A172 (cell line): ENCODE data around the gene PCDHA3. TPM values are rescaled to one million over a fixed set of nuclear protein-coding genes. Genes with fewer than 3 reads are reported as not detected.
"Not testable (repeated sequence)": the region's sequence is repeated elsewhere in the genome, so short reads cannot be mapped to it uniquely, and the experiment has no call there.

ENCODE experiments used
- DNase-seq: peaks from one replicate; pipeline ENCODE4 v3.0.0-alpha.2; 2015; ENCODE audit warnings: low spot score
- total RNA-seq: library from RNA; depleted of rRNA; stranded (reverse); fragments of >200 nt; shearing (Covaris generic); gene quantifications from 2 replicates; pipeline ENCODE4 v1.2.3, GENCODE V29; 2014

The PCDHA3 gene
- total RNA-seq, 1 experiment from 2014 or later, result 2.9 TPM

DNA sequence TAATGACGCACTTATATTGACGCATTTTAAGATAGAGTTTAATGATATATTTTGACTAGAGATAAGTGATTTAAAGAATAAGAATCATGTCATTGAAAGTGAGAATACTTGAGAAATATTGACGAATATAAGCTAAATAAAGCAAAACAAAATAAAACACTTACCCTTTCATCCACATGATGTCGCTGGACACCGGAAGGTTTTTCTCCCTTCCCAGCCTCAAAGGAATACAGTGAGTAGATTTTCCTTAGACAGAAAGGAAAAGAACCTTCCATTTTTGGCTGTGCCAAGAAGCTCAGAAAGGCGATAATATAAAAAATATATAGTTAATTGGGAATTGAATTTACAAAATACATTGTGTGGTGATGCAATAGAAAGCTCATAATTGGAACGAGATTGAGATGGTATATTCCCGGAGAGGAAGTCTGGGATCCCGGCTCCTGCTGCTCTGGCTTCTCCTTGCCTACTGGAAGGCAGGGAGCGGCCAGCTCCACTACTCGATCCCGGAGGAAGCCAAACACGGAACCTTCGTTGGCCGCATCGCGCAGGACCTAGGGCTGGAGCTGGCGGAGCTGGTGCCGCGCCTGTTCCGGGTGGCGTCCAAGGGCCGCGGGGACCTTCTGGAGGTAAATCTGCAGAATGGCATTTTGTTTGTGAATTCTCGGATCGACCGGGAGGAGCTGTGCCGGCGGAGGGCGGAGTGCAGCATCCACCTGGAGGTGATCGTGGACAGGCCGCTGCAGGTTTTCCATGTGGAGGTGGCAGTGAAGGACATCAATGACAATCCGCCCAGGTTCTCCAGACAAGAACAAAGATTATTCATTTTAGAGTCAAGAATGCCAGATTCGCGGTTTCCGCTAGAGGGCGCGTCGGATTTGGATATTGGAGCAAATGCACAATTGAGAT lies 20.8 kb downstream of the PCDHA3 start, which contains the start of gene PCDHA5:
PCDHA5 (plus strand) TSS at position 239 of the 906 bp plus-strand sequence.
- no peak for DNase-seq

DNA sequence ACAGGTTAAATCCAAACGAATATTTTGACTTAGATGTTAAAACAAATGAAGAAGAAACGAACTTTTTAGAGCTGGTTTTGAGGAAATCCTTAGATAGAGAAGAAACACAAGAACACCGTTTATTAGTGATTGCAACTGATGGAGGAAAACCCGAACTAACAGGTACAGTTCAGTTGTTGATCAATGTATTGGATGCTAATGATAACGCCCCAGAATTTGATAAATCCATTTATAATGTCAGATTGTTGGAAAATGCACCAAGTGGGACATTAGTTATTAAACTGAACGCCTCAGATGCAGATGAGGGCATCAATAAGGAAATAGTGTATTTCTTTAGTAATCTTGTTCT lies 21.4 kb downstream of the PCDHA3 start:
- no peak for DNase-seq

DNA sequence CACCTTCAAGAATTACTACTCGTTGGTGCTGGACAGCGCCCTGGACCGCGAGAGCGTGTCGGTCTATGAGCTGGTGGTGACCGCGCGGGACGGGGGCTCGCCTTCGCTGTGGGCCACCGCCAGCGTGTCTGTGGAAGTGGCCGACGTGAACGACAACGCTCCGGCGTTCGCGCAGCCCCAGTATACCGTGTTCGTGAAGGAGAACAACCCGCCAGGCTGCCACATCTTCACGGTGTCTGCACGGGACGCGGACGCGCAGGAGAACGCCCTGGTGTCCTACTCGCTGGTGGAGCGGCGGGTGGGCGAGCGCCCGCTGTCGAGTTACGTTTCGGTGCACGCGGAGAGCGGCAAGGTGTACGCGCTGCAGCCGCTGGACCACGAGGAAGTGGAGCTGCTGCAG lies 22.1 kb downstream of the PCDHA3 start:
- DNase-seq, result not testable (repeated sequence)

DNA sequence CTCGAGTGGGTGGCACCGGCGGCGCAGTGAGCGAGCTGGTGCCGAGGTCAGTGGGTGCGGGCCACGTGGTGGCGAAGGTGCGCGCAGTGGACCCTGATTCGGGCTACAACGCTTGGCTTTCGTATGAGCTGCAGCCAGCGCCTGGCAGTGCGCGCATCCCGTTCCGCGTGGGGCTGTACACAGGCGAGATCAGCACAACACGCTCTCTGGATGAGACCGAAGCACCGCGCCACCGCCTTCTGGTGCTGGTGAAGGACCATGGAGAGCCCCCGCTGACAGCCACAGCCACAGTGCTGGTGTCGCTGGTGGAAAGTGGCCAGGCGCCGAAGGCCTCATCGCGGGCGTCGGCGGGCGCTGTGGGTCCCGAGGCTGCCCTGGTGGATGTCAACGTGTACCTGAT lies 22.6 kb downstream of the PCDHA3 start:
- no peak for DNase-seq

DNA sequence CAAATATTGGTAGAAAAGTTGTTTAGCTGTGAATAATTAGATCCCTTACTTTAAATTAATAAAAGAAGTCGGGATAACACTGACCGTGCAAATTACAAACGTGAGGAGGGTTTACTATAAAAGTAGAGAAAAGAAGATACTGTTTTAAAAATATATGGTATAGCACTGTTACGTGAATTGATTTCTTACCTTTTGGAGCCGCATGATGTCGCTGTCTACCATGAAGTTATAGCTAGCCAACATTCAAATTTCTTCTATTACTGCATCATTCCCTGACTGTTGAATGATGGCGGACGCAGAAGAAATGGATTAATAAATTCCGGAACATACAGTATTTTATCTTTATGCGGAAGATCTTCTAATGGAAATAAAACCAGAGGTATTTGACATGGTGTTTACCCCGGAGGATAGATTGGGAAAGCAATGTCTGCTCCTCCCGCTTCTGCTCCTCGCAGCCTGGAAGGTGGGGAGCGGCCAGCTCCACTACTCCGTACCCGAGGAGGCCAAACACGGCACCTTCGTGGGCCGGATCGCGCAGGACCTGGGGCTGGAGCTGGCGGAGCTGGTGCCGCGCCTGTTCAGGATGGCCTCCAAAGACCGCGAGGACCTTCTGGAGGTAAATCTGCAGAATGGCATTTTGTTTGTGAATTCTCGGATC lies 27.0 kb downstream of the PCDHA3 start, which contains the start of gene PCDHA6:
PCDHA6 (plus strand) TSS at position 257 of the 658 bp plus-strand sequence; CDS start at position 389, 132 bp downstream.
- DNase-seq, result no peak

DNA sequence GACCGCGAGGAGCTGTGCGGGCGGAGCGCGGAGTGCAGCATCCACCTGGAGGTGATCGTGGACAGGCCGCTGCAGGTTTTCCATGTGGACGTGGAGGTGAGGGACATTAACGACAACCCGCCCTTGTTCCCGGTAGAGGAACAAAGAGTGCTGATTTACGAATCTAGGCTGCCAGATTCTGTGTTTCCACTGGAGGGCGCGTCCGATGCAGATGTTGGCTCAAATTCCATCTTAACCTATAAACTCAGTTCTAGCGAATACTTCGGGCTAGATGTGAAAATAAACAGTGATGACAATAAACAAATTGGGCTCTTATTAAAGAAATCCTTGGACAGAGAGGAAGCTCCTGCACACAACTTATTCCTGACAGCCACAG lies 27.5 kb downstream of the PCDHA3 start:
- no peak for DNase-seq

DNA sequence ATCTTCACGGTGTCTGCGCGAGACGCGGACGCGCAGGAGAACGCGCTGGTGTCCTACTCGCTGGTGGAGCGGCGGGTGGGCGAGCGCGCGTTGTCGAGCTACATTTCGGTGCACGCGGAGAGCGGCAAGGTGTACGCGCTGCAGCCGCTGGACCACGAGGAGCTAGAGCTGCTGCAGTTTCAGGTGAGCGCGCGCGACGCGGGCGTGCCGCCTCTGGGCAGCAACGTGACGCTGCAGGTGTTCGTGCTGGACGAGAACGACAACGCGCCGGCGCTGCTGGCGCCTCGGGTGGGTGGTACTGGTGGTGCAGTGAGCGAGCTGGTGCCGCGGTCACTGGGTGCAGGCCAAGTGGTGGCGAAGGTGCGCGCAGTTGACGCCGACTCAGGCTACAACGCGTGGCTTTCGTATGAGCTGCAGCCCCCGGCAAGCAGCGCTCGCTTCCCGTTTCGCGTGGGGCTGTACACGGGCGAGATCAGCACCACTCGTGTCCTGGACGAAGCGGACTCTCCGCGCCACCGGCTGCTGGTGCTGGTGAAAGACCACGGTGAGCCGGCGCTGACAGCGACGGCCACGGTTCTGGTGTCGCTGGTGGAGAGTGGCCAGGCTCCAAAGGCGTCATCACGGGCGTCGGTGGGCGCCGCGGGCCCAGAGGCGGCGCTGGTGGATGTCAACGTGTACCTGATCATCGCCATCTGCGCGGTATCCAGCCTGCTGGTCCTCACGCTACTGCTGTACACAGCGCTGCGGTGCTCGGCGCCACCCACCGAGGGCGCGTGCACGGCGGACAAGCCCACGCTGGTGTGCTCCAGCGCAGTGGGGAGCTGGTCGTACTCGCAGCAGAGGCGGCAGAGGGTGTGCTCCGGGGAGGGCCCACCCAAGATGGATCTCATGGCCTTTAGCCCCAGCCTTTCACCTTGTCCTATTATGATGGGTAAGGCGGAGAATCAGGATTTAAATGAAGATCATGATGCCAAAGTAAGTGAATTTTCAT lies 28.9 kb downstream of the PCDHA3 start:
- not testable (repeated sequence) for DNase-seq

DNA sequence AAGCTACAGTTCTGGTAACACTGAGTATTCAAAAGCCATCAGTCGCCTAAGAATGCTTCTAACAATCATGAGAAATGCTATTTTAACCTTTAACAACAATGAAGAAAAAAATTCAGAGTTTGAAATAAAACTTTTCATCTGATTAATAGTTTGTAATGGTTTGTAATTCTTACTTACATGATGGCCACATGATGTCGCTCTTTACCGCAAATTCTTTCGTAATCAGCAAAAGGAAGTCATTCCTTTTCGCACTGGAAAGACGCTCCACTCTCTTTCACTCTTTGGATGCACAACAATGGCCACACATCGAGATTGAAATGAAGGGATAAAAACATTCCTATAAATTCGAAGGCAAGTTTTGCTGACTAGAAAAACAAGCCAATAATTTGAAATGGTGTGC lies 33.1 kb downstream of the PCDHA3 start, which contains the start of gene PCDHA7:
PCDHA7 (plus strand) TSS at position 277 of the 400 bp plus-strand sequence; CDS start at position 392, 115 bp downstream.
- peak; percentile 8 for DNase-seq

DNA sequence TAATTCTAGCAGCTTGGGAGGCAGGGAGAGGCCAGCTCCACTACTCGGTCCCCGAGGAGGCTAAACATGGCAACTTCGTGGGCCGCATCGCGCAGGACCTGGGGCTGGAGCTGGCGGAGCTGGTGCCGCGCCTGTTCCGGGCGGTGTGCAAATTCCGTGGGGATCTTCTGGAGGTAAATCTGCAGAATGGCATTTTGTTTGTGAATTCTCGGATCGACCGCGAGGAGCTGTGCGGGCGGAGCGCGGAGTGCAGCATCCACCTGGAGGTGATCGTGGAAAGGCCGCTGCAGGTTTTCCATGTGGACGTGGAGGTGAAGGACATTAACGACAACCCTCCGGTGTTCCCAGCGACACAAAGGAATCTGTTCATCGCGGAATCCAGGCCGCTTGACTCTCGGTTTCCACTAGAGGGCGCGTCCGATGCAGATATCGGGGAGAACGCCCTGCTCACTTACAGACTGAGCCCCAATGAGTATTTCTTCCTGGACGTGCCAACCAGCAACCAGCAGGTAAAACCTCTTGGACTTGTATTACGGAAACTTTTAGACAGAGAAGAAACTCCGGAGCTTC lies 33.7 kb downstream of the PCDHA3 start:
- not testable (repeated sequence) for DNase-seq

DNA sequence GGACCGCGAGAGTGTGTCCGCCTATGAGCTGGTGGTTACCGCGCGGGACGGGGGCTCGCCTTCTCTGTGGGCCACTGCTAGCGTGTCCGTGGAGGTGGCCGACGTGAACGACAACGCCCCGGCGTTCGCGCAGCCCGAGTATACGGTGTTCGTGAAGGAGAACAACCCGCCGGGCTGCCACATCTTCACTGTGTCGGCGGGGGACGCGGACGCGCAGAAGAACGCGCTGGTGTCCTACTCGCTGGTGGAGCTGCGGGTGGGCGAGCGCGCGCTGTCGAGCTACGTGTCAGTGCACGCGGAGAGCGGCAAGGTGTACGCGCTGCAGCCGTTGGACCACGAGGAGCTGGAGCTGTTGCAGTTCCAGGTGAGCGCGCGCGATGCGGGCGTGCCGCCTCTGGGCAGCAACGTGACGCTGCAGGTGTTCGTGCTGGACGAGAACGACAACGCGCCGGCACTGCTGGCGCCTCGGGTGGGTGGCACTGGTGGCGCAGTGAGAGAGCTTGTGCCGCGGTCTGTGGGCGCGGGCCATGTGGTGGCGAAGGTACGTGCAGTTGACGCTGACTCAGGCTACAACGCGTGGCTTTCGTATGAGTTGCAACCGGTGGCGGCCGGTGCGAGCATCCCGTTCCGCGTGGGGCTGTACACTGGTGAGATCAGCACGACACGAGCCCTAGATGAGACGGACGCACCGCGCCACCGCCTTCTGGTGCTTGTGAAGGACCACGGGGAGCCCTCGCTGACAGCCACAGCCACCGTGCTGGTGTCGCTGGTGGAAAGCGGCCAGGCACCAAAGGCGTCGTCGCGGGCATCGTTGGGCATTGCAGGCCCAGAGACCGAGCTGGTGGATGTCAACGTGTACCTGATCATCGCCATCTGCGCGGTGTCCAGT lies 35.0 kb downstream of the PCDHA3 start:
- no peak for DNase-seq

DNA sequence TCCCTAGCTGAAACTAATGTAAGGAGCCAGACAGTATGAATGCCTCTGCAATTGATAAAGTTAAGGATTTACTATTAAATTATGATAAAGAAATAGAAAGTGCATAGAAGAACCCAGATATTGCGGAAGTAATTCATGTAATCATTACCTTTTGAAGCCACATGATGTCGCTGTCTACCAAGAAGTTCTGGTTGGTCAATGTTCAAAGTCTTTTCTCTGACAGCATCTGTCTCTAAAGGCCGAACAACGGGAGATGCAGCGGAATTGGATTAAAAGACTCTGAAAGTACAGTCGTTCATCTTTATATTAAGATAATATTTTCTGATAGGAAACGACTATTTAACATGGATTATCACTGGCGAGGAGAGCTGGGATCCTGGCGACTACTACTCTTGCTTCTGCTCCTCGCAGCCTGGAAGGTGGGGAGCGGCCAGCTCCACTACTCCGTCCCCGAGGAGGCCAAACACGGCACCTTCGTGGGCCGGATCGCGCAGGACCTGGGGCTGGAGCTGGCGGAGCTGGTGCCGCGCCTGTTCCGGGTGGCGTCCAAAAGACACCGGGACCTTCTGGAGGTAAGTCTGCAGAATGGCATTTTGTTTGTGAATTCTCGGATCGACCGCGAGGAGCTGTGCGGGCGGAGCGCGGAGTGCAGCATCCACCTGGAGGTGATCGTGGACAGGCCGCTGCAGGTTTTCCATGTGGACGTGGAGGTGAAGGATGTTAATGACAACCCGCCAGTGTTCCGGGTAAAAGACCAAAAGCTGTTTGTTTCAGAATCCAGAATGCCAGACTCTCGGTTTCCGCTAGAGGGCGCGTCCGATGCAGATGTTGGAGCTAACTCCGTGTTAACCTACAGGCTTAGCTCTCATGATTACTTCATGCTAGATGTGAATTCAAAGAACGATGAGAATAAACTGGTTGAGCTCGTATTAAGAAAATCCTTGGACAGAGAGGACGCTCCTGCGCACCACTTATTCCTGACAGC lies 40.4 kb downstream of the PCDHA3 start, which contains the start of gene PCDHA8:
PCDHA8 (plus strand) TSS at position 210 of the 985 bp plus-strand sequence; CDS start at position 345, 135 bp downstream.
- peak; percentile 37 for DNase-seq

DNA sequence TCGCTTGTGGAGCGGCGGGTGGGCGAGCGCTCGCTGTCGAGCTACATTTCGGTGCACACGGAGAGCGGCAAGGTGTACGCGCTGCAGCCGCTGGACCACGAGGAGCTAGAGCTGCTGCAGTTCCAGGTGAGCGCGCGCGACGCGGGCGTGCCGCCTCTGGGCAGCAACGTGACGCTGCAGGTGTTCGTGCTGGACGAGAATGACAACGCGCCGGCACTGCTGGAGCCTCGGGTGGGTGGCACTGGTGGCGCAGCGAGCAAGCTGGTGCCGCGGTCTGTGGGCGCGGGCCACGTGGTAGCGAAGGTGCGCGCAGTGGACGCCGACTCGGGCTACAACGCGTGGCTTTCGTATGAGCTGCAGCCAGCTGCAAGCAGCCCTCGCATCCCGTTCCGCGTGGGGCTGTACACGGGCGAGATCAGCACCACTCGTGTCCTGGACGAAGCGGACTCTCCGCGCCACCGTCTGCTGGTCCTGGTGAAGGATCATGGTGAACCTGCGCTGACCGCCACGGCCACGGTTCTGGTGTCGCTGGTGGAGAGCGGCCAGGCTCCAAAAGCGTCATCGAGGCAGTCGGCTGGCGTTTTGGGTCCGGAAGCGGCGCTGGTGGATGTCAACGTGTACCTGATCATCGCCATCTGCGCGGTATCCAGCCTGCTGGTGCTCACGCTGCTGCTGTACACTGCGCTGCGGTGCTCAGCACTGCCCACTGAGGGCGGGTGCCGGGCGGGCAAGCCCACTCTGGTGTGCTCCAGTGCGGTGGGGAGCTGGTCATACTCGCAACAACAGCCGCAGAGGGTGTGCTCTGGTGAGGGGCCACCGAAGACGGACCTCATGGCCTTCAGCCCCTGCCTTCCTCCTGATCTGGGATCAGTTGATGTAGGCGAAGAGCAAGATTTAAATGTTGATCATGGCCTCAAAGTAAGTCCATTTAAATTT lies 42.2 kb downstream of the PCDHA3 start:
- no peak for DNase-seq

DNA sequence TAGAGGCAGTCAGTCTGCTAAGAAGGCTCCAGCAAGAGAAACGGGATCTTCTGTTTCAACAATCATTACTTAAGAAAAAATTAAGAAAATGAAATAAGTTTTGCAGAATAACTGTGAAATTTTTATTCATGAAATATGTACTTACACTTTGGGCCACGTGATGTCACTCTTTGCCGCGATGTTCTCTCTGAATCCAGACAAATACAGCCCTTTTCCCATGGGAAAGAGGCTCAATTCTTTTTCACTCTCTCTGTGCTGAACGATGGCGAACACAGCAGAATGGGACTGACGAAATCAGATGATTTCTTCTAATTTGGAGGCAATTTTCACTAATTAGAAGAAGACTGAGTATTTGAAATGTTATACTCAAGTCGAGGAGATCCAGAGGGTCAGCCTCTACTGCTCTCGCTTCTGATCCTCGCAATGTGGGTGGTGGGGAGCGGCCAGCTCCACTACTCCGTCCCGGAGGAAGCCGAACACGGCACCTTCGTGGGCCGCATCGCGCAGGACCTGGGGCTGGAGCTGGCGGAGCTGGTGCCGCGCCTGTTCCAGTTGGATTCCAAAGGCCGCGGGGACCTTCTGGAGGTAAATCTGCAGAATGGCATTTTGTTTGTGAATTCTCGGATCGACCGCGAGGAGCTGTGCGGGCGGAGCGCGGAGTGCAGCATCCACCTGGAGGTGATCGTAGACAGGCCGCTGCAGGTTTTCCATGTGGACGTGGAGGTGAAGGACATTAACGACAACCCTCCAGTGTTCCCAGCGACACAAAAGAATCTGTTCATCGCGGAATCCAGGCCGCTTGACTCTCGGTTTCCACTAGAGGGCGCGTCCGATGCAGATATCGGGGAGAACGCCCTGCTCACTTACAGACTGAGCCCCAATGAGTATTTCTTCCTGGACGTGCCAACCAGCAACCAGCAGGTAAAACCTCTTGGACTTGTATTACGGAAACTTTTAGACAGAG lies 47.6 kb downstream of the PCDHA3 start, which contains the start of gene PCDHA9:
PCDHA9 (plus strand) TSS at position 244 of the 964 bp plus-strand sequence; CDS start at position 358, 114 bp downstream.
- not testable (repeated sequence) for DNase-seq

DNA sequence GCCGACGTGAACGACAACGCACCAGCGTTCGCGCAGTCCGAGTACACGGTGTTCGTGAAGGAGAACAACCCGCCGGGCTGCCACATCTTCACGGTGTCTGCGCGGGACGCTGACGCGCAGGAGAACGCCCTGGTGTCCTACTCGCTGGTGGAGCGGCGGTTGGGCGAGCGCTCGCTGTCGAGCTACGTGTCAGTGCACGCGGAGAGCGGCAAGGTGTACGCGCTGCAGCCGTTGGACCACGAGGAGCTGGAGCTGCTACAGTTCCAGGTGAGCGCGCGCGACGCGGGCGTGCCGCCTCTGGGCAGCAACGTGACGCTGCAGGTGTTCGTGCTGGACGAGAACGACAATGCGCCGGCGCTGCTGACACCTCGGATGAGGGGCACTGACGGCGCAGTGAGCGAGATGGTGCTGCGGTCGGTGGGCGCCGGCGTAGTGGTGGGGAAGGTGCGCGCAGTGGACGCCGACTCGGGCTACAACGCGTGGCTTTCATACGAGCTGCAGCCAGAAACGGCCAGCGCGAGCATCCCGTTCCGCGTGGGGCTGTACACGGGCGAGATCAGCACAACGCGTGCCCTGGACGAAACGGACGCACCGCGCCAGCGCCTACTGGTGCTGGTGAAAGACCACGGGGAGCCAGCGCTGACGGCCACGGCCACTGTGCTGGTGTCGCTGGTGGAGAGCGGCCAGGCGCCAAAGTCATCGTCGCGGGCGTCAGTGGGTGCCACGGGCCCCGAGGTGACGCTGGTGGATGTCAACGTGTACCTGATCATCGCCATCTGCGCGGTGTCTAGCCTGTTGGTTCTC lies 49.2 kb downstream of the PCDHA3 start:
- DNase-seq, result not testable (repeated sequence)
